ENCODE data around the gene ZCCHC8. TPM values are rescaled to one million over a fixed set of nuclear protein-coding genes. Genes with fewer than 3 reads are reported as not detected.

Gene ZCCHC8
- total RNA-seq, 1 donor from 2014 or later, result 32.4 TPM

DNA sequence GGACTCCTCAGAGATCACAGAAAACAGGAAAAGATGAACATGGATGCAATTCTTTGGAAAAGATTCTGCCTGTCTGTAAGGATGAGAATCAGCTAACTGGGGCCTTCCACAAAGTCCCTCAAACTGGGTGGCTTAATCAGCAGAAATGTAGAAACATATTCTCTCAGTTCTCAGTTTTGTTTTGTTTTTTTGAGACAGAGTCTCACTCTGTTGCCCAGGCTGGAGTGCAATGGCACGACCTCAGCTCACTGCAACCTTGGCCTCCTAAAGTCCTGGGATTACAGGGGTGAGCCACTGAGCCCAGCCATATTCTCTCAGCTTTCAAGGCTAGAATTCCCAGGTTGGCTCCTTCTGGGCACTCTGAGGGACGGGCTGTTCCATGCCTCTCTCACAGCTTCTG lies 40.1 kb downstream of the ZCCHC8 start:
- Mint-ChIP-seq H3K4me3 (no peak overlapping the region), H3K36me3 (ENCODE audit: low read depth) (no peaks in the 10 kb centered on the region), H3K27me3 (ENCODE audit: low read depth) (no peaks in the 10 kb centered on the region), H3K27ac (ENCODE audit: unreplicated experiment) (no peak overlapping the region), H3K4me1 (no peaks in the 10 kb centered on the region), H3K9me3 (no peaks in the 10 kb centered on the region)
- DNase-seq (ENCODE audit: low read depth, low spot score), result no peak
- no peak for TF ChIP-seq CTCF (conservative IDR thresholded peaks at IDR 0.05)

GRCh38 chr12:122460061-122460460 lies 40.7 kb downstream of the ZCCHC8 start:
- Mint-ChIP-seq H3K9me3 (no peaks in the 10 kb centered on the region), H3K36me3 (ENCODE audit: low read depth) (no peaks in the 10 kb centered on the region), H3K4me1 (no peaks in the 10 kb centered on the region), H3K4me3 (no peak overlapping the region), H3K27ac (ENCODE audit: unreplicated experiment) (no peak overlapping the region), H3K27me3 (ENCODE audit: low read depth) (no peaks in the 10 kb centered on the region)
- no peak for DNase-seq (ENCODE audit: low read depth, low spot score)
- no peak for TF ChIP-seq CTCF (conservative IDR thresholded peaks at IDR 0.05)

- Mint-ChIP-seq H3K4me1 (peaks cover 6% of the 10 kb centered on the region), H3K27me3 (ENCODE audit: low read depth) (no peaks in the 10 kb centered on the region), H3K36me3 (ENCODE audit: low read depth) (no peaks in the 10 kb centered on the region), H3K27ac (ENCODE audit: unreplicated experiment) (no peak overlapping the region), H3K9me3 (no peaks in the 10 kb centered on the region), H3K4me3 (no peak overlapping the region)
- DNase-seq (ENCODE audit: low read depth, low spot score), result no peak
- no peak for TF ChIP-seq CTCF (conservative IDR thresholded peaks at IDR 0.05)
Observed at GRCh38 chr12:122459211-122459610, 41.5 kb downstream of the ZCCHC8 start.

DNA sequence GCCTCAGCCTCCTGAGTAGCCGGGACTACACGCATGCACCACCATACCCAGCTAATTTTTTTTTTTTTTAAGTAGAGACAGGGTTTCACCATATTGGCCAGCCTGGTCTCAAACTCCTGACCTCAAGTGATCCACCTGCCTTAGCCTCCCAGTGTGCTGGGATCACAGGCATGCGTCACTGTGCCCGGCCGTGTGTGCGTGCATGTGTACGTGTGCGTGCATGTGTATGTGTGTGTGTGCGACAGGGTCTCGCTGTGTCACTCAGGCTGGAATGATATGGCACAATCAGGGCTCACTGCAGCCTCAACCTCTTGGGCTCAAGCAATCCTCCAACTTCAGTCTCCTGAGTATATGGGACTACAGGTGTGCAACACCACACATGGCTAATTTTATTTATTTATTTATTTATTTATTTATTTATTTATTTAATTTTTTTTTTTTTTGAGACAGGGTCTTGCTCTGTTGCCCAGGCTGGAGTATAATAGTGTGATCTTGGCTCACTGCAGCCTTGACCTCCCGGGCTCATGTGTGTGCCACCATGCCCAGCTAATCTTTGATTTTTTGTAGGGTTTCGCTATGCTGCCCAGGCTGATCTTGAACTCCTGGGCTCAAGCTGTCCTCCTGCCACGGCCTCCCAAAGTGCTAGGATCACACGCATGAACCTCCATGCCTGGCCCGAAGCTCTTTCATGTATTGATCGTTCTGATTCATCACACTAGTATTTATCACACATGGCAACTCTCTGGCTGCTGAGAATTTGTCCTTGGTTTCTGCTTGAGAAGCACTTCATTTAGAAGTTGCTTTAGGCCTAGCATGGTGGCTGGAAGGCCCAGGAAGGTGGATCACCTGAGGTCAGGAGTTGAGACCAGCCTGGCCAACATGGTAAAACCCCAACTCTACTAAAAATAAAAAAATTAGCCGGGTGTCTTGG lies 42.4 kb downstream of the ZCCHC8 start:
- Mint-ChIP-seq H3K4me1 (peaks cover 11% of the 10 kb centered on the region), H3K9me3 (no peaks in the 10 kb centered on the region), H3K27ac (ENCODE audit: unreplicated experiment) (no peak overlapping the region), H3K27me3 (ENCODE audit: low read depth) (no peaks in the 10 kb centered on the region), H3K36me3 (ENCODE audit: low read depth) (no peaks in the 10 kb centered on the region), H3K4me3 (no peak overlapping the region)
- no peak for TF ChIP-seq CTCF (conservative IDR thresholded peaks at IDR 0.05)
- no peak for DNase-seq (ENCODE audit: low read depth, low spot score)

GRCh38 chr12:122457627-122458026 lies 43.1 kb downstream of the ZCCHC8 start:
- Mint-ChIP-seq H3K4me3 (no peak overlapping the region), H3K4me1 (peaks cover 11% of the 10 kb centered on the region), H3K36me3 (ENCODE audit: low read depth) (no peaks in the 10 kb centered on the region), H3K9me3 (no peaks in the 10 kb centered on the region), H3K27ac (ENCODE audit: unreplicated experiment) (no peak overlapping the region), H3K27me3 (ENCODE audit: low read depth) (no peaks in the 10 kb centered on the region)
- TF ChIP-seq CTCF (conservative IDR thresholded peaks at IDR 0.05), result no peak
- DNase-seq (ENCODE audit: low read depth, low spot score), result no peak
